Hepatocyte (in vitro differentiated cells): Measurements from ENCODE around the gene NID1. TPM values are rescaled to one million over a fixed set of nuclear protein-coding genes. Genes with fewer than 3 reads are reported as not detected.
A peak's percentile ranks its signal among the peaks of the same experiment; 100 is the strongest.

Experiments
- DNase-seq: peaks from one replicate; pipeline ENCODE4 v3.0.0-alpha.2; 2016; ENCODE audit warnings: low spot score
- H2AFZ ChIP-seq: fragments of 200-600 bp; sonication (generic); 2 replicates; pipeline ENCODE4 v1.6.0; 2016; ENCODE audit warnings: antibody characterized with exemption, mild to moderate bottlenecking
- H3K27ac ChIP-seq: fragments of 200-600 bp; sonication (generic); 2 replicates; pipeline ENCODE4 v1.5.1; 2016; ENCODE audit warnings: mild to moderate bottlenecking
- H3K27me3 ChIP-seq: fragments of 200-600 bp; sonication (generic); 2 replicates; pipeline ENCODE4 v1.6.1; 2016
- H3K36me3 ChIP-seq: fragments of 200-600 bp; sonication (generic); replicated peaks from 2 replicates; pipeline ENCODE4 v1.5.1; 2016; ENCODE audit warnings: low read depth; ENCODE audit not compliant: insufficient read depth
- H3K4me1 ChIP-seq: fragments of 200-600 bp; sonication (generic); 2 replicates; pipeline ENCODE4 v1.5.1; 2016; ENCODE audit warnings: mild to moderate bottlenecking, moderate library complexity; ENCODE audit not compliant: insufficient read depth
- H3K4me2 ChIP-seq: fragments of 200-600 bp; sonication (generic); 2 replicates; pipeline ENCODE4 v1.6.0; 2016
- H3K4me3 ChIP-seq: fragments of 200-600 bp; sonication (generic); 2 replicates; pipeline ENCODE4 v1.5.1; 2016; ENCODE audit warnings: mild to moderate bottlenecking
- H3K79me2 ChIP-seq: fragments of 200-600 bp; sonication (generic); 2 replicates; pipeline ENCODE4 v1.6.0; 2017; ENCODE audit warnings: mild to moderate bottlenecking
- H3K9me2 ChIP-seq: fragments of 200-600 bp; sonication (generic); replicated peaks from 2 replicates; pipeline ENCODE4 v1.6.0; 2017; ENCODE audit warnings: mild to moderate bottlenecking; ENCODE audit not compliant: insufficient read depth
- H3K9me3 ChIP-seq: fragments of 200-600 bp; sonication (generic); 2 replicates; pipeline ENCODE4 v1.5.1; 2016; ENCODE audit warnings: low read depth, mild to moderate bottlenecking
- H4K20me1 ChIP-seq: fragments of 200-600 bp; sonication (generic); 2 replicates; pipeline ENCODE4 v1.6.0; 2016; ENCODE audit warnings: mild to moderate bottlenecking; ENCODE audit not compliant: insufficient read depth, poor library complexity, severe bottlenecking
- EZH2 ChIP-seq: fragments of 200-600 bp; sonication (generic); IDR thresholded peaks from 2 replicates; pipeline ENCODE4 v1.6.1; 2016; ENCODE audit warnings: antibody characterized with exemption, mild to moderate bottlenecking, borderline replicate concordance
- EZH2phosphoT487 ChIP-seq: fragments of 200-600 bp; sonication (generic); IDR thresholded peaks from one replicate; pipeline ENCODE4 v1.6.1; 2018; ENCODE audit warnings: antibody characterized with exemption, mild to moderate bottlenecking, low read depth, moderate library complexity; ENCODE audit not compliant: unreplicated experiment, severe bottlenecking
- WGBS: methylation state at CpG from one replicate; pipeline ENCODE4 v1.1.6; 2016; ENCODE audit warnings: low lambda C conversion rate; ENCODE audit errors: missing lambda C conversion rate; 5-methylcytosine and 5-hydroxymethylcytosine counted together
- polyA plus RNA-seq: library from polyadenylated mRNA; unstranded; fragments of >200 nt; fragmentation: Nextera tagmentation; extraction: Ambion mirVana; gene quantifications from 2 replicates; pipeline ENCODE4 v1.2.1, GENCODE V29; 2016
- total RNA-seq: library from RNA; depleted of rRNA; stranded (reverse); fragments of >200 nt; gene quantifications from 2 replicates; pipeline ENCODE4 v1.2.3, GENCODE V29; 2014
- TF ChIP-seq, protein P1 (sequence below): fragments of 200-600 bp; sonication (generic); IDR thresholded peaks from 2 replicates; pipeline ENCODE4 v1.5.1; 2016; ENCODE audit warnings: antibody characterized with exemption, mild to moderate bottlenecking; ENCODE audit not compliant: poor library complexity

NID1 gene
- total and polyA plus RNA-seq, 2 experiments from 2014 or later = 53.8 to 72.8 TPM

- Histone ChIP-seq H3K27me3 (no peaks in the 10 kb centered on the region), H4K20me1 (no peaks in the 10 kb centered on the region), H3K9me2 (no peaks in the 10 kb centered on the region), H3K4me3 (no peak overlapping the region), H3K4me1 (no peaks in the 10 kb centered on the region), H3K79me2 (no peaks in the 10 kb centered on the region), H2AFZ (no peak overlapping the region), H3K4me2 (no peak overlapping the region), H3K27ac (peak overlapping the region; percentile 28), H3K36me3 (no peaks in the 10 kb centered on the region), H3K9me3 (no peaks in the 10 kb centered on the region)
- no peak for DNase-seq
- 61% methylated on average over 9 of the region's 9 CpGs for WGBS
- TF ChIP-seq EZH2 (no peak), EZH2phosphoT487 (no peak)
- TF ChIP-seq, protein P1, sequence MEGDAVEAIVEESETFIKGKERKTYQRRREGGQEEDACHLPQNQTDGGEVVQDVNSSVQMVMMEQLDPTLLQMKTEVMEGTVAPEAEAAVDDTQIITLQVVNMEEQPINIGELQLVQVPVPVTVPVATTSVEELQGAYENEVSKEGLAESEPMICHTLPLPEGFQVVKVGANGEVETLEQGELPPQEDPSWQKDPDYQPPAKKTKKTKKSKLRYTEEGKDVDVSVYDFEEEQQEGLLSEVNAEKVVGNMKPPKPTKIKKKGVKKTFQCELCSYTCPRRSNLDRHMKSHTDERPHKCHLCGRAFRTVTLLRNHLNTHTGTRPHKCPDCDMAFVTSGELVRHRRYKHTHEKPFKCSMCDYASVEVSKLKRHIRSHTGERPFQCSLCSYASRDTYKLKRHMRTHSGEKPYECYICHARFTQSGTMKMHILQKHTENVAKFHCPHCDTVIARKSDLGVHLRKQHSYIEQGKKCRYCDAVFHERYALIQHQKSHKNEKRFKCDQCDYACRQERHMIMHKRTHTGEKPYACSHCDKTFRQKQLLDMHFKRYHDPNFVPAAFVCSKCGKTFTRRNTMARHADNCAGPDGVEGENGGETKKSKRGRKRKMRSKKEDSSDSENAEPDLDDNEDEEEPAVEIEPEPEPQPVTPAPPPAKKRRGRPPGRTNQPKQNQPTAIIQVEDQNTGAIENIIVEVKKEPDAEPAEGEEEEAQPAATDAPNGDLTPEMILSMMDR = no peak
Measured at GRCh38 chr1:235943581-235944114, 121.2 kb downstream of the NID1 start.

DNA sequence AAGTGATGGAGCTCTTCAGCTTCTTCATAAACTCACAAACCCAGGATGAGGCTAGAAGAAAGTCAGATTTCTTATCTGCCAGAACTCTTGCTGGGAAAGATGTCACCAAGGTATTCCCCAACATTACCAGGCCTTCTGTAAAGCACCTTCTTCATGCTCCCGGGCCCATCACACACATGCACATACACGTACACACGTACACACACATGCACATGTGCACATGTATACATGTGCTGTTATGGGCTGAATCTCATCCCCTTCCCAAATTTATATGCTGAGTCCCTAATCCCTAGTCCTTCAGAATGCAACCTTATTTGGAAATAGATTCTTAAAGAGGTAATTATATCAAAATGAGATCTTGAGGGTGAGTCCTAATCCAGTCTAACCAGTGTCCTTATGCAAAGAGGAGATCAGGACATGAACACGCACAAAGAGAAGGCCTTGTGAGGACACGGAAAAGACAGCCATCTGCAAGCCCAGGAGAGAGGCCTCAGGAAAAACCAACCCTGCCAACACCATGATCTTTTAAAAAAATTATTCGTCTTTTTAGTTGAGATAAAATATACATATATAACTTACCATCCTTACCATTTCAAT lies 121.8 kb downstream of the NID1 start:
- H2AFZ ChIP-seq = no peak overlapping the region
- DNase-seq = no peak
- H3K9me3 ChIP-seq = no peaks in the 10 kb centered on the region
- TF ChIP-seq EZH2phosphoT487 (no peak), EZH2 (no peak)
- TF ChIP-seq, protein P1 = no peak
- H3K27me3 ChIP-seq = no peaks in the 10 kb centered on the region
- H3K4me2 ChIP-seq = no peak overlapping the region
- H3K36me3 ChIP-seq = no peaks in the 10 kb centered on the region
- H3K4me1 ChIP-seq = no peaks in the 10 kb centered on the region
- no peak overlapping the region for H3K27ac ChIP-seq
- H3K79me2 ChIP-seq = no peaks in the 10 kb centered on the region
- WGBS = 87% methylated on average over 6 of the region's 6 CpGs
- no peaks in the 10 kb centered on the region for H3K9me2 ChIP-seq
- no peaks in the 10 kb centered on the region for H4K20me1 ChIP-seq
- no peak overlapping the region for H3K4me3 ChIP-seq

GRCh38 chr1:235942625-235942934 lies 122.3 kb downstream of the NID1 start:
- no peak overlapping the region for H3K4me3 ChIP-seq
- no peaks in the 10 kb centered on the region for H3K36me3 ChIP-seq
- no peak overlapping the region for H3K4me2 ChIP-seq
- TF ChIP-seq EZH2phosphoT487 (no peak), EZH2 (no peak)
- TF ChIP-seq, protein P1 = no peak
- no peaks in the 10 kb centered on the region for H3K9me3 ChIP-seq
- no peaks in the 10 kb centered on the region for H3K4me1 ChIP-seq
- no peak overlapping the region for H3K27ac ChIP-seq
- DNase-seq = no peak
- 95% methylated on average over 6 of the region's 6 CpGs for WGBS
- H4K20me1 ChIP-seq = no peaks in the 10 kb centered on the region
- H3K27me3 ChIP-seq = no peaks in the 10 kb centered on the region
- no peaks in the 10 kb centered on the region for H3K9me2 ChIP-seq
- H3K79me2 ChIP-seq = no peaks in the 10 kb centered on the region
- H2AFZ ChIP-seq = no peak overlapping the region
